Neural cell (in vitro differentiated cells): ENCODE results near the gene PCLO. TPM values are rescaled to one million over a fixed set of nuclear protein-coding genes. Genes with fewer than 3 reads are reported as not detected.

ENCODE experiments used
- H2AFZ ChIP-seq: fragments of 200-600, 300-800 bp; sonication (generic), shearing (Covaris generic); 2 replicates; pipeline ENCODE4 v1.6.0; 2014; ENCODE audit warnings: low read depth, mild to moderate bottlenecking, antibody characterized with exemption, low read length, moderate library complexity
- H3F3A ChIP-seq: fragments of 200-600 bp; shearing (Covaris generic); 2 replicates; pipeline ENCODE4 v1.6.1; 2016; ENCODE audit warnings: mild to moderate bottlenecking, moderate library complexity, mixed read lengths, antibody characterized with exemption, low read length; ENCODE audit not compliant: insufficient read depth, poor library complexity, severe bottlenecking
- H3K27ac ChIP-seq: fragments of 200-600, 300-800 bp; sonication (generic), shearing (Covaris generic); 2 replicates; pipeline ENCODE4 v1.5.1; 2014; ENCODE audit warnings: mild to moderate bottlenecking, low read length, moderate library complexity
- H3K27me3 ChIP-seq: fragments of 300-800, 200-600 bp; sonication (generic), shearing (Covaris generic); 2 replicates; pipeline ENCODE4 v1.6.0; 2014; ENCODE audit warnings: mild to moderate bottlenecking, low read depth, low read length, moderate library complexity; ENCODE audit not compliant: insufficient read depth
- H3K36me3 ChIP-seq: fragments of 300-800, 200-600 bp; sonication (generic), shearing (Covaris generic); 2 replicates; pipeline ENCODE4 v1.5.1; 2014; ENCODE audit warnings: mild to moderate bottlenecking, antibody characterized with exemption, low read length, moderate library complexity; ENCODE audit not compliant: insufficient read depth
- H3K4me2 ChIP-seq: fragments of 300-800, 200-600 bp; sonication (generic), shearing (Covaris generic); 2 replicates; pipeline ENCODE4 v1.6.0; 2014; ENCODE audit warnings: mild to moderate bottlenecking, low read length
- H3K4me3 ChIP-seq: fragments of 300-800, 200-600 bp; sonication (generic), shearing (Covaris generic); 2 replicates; pipeline ENCODE4 v1.5.1; 2014; ENCODE audit warnings: mild to moderate bottlenecking, low read length, moderate library complexity
- H3K79me2 ChIP-seq: fragments of 200-600 bp; shearing (Covaris generic); replicated peaks from 2 replicates; pipeline ENCODE4 v1.6.0; 2014; ENCODE audit warnings: mild to moderate bottlenecking, low read length, moderate library complexity; ENCODE audit not compliant: insufficient read depth
- H3K9ac ChIP-seq: fragments of 300-800, 200-600 bp; sonication (generic), shearing (Covaris generic); 2 replicates; pipeline ENCODE4 v1.6.1; 2016; ENCODE audit warnings: mild to moderate bottlenecking, low read length, mixed read lengths
- H3K9me2 ChIP-seq: fragments of 200-600 bp; shearing (Covaris generic); 2 replicates; pipeline ENCODE4 v1.6.1; 2016; ENCODE audit warnings: mild to moderate bottlenecking, low read length, mixed read lengths; ENCODE audit not compliant: insufficient read depth
- H3K9me3 ChIP-seq: fragments of 200-600, 300-800 bp; sonication (generic), shearing (Covaris generic); 2 replicates; pipeline ENCODE4 v1.6.1; 2016; ENCODE audit warnings: mild to moderate bottlenecking, mixed run types, low read length, moderate library complexity, mixed read lengths
- H4K20me1 ChIP-seq: fragments of 200-600 bp; shearing (Covaris generic); 2 replicates; pipeline ENCODE4 v1.6.1; 2016; ENCODE audit warnings: mild to moderate bottlenecking, mixed run types; ENCODE audit not compliant: insufficient read depth
- CTCF ChIP-seq: fragments of 450-650 bp; IDR thresholded peaks from 2 replicates; pipeline ENCODE4 v1.5.1; 2014; ENCODE audit warnings: antibody characterized with exemption, mild to moderate bottlenecking, moderate library complexity; ENCODE audit not compliant: poor library complexity, severe bottlenecking
- EP300 ChIP-seq: fragments of 450-650 bp; conservative IDR thresholded peaks from 2 replicates; pipeline ENCODE4 v1.6.1; 2014; ENCODE audit warnings: antibody characterized with exemption, mild to moderate bottlenecking, moderate library complexity; ENCODE audit not compliant: poor library complexity, severe bottlenecking
- EZH2 ChIP-seq: fragments of 200-600, 300-800 bp; shearing (Covaris generic), sonication (generic); IDR thresholded peaks from 2 replicates; pipeline ENCODE4 v1.6.1; 2014; ENCODE audit warnings: antibody characterized with exemption, low read length, borderline replicate concordance, mild to moderate bottlenecking; ENCODE audit not compliant: insufficient read depth, poor library complexity, severe bottlenecking
- MXI1 ChIP-seq: fragments of 450-650 bp; conservative IDR thresholded peaks from 2 replicates; pipeline ENCODE4 v1.6.1; 2014; ENCODE audit warnings: antibody characterized with exemption, mild to moderate bottlenecking; ENCODE audit not compliant: poor library complexity, severe bottlenecking
- POLR2AphosphoS5 ChIP-seq: IDR thresholded peaks from 2 replicates; pipeline ENCODE4 v1.6.1; 2012
- RAD21 ChIP-seq: fragments of 450-650 bp; conservative IDR thresholded peaks from 2 replicates; pipeline ENCODE4 v1.6.1; 2014; ENCODE audit warnings: antibody characterized with exemption, mild to moderate bottlenecking, moderate library complexity
- REST ChIP-seq: IDR thresholded peaks from 2 replicates; pipeline ENCODE4 v1.6.1; 2012; ENCODE audit warnings: borderline replicate concordance
- SMC3 ChIP-seq: fragments of 450-650 bp; conservative IDR thresholded peaks from 2 replicates; pipeline ENCODE4 v1.6.1; 2014; ENCODE audit warnings: antibody characterized with exemption, mild to moderate bottlenecking, moderate library complexity; ENCODE audit not compliant: poor library complexity
- TAF1 ChIP-seq: IDR thresholded peaks from 2 replicates; pipeline ENCODE4 v1.6.1; 2012; ENCODE audit warnings: low read depth
- polyA plus RNA-seq: library from polyadenylated mRNA; depleted of rRNA; stranded (reverse); fragments of >200 nt; gene quantifications from 2 replicates; pipeline ENCODE4 v1.2.3, GENCODE V29; 2014

PCLO gene
- polyA plus RNA-seq, 1 donor from 2014 or later, result 25.5 TPM

- H3K27me3 ChIP-seq, result no peaks in the 10 kb centered on the region
- no peak overlapping the region for H3K4me2 ChIP-seq
- H3K36me3 ChIP-seq, result no peaks in the 10 kb centered on the region
- H3F3A ChIP-seq, result no peaks in the 10 kb centered on the region
- H3K27ac ChIP-seq, result no peak overlapping the region
- H2AFZ ChIP-seq, result no peak overlapping the region
- no peaks in the 10 kb centered on the region for H3K9me2 ChIP-seq
- no peak overlapping the region for H3K9ac ChIP-seq
- no peak for TF ChIP-seq EZH2
- TF ChIP-seq EP300, result no peak
- no peak for TF ChIP-seq RAD21
- no peak for TF ChIP-seq SMC3
- no peak for TF ChIP-seq TAF1
- TF ChIP-seq REST, result no peak
- TF ChIP-seq POLR2AphosphoS5, result no peak
- no peak for TF ChIP-seq CTCF
- TF ChIP-seq MXI1, result no peak
- H4K20me1 ChIP-seq, result no peaks in the 10 kb centered on the region
- no peak overlapping the region for H3K4me3 ChIP-seq
- H3K9me3 ChIP-seq, result no peaks in the 10 kb centered on the region
- H3K79me2 ChIP-seq, result no peaks in the 10 kb centered on the region
Measured at GRCh38 chr7:82745117-82745516, 417.6 kb downstream of the PCLO start.

- Histone ChIP-seq H3F3A (no peaks in the 10 kb centered on the region), H4K20me1 (no peaks in the 10 kb centered on the region), H2AFZ (no peak overlapping the region), H3K4me3 (no peak overlapping the region), H3K9ac (no peak overlapping the region), H3K4me2 (no peak overlapping the region), H3K27ac (no peak overlapping the region), H3K9me3 (no peaks in the 10 kb centered on the region), H3K79me2 (no peaks in the 10 kb centered on the region), H3K36me3 (no peaks in the 10 kb centered on the region), H3K9me2 (no peaks in the 10 kb centered on the region), H3K27me3 (no peaks in the 10 kb centered on the region)
- TF ChIP-seq EZH2 (no peak), RAD21 (no peak), TAF1 (no peak), EP300 (no peak), CTCF (no peak), MXI1 (no peak), REST (no peak), SMC3 (no peak), POLR2AphosphoS5 (no peak)
Measured at GRCh38 chr7:82742163-82742562, 420.5 kb downstream of the PCLO start.
